SU-DHL-6 (cell line): Measurements from ENCODE around the gene ITPR1.

ENCODE experiments used
- H2AFZ ChIP-seq: fragments of 200-600 bp; sonication (generic); 2 replicates; pipeline ENCODE4 v1.6.1; 2014; ENCODE audit warnings: low read depth, mild to moderate bottlenecking, moderate library complexity, mixed read lengths, antibody characterized with exemption, low read length; ENCODE audit not compliant: severe bottlenecking
- H3F3A ChIP-seq: fragments of 200-600 bp; shearing (Covaris generic); 2 replicates; pipeline ENCODE4 v1.6.0; 2016; ENCODE audit warnings: antibody characterized with exemption, mild to moderate bottlenecking; ENCODE audit not compliant: insufficient read depth
- H3K27ac ChIP-seq: fragments of 200-600 bp; sonication (generic); 2 replicates; pipeline ENCODE4 v1.5.1; 2016; ENCODE audit warnings: low read depth, mild to moderate bottlenecking, low read length, moderate library complexity, mixed read lengths
- H3K27me3 ChIP-seq: fragments of 200-600 bp; sonication (generic), shearing (Covaris generic); 2 replicates; pipeline ENCODE4 v1.6.0; 2014; ENCODE audit warnings: mild to moderate bottlenecking, low read length
- H3K36me3 ChIP-seq: fragments of 200-600 bp; sonication (generic); 2 replicates; pipeline ENCODE4 v1.6.1; 2014; ENCODE audit warnings: mild to moderate bottlenecking, low read length, mixed read lengths
- H3K4me2 ChIP-seq: fragments of 300-600, 200-600 bp; shearing (Covaris generic), sonication (generic); 2 replicates; pipeline ENCODE4 v1.6.0; 2014; ENCODE audit warnings: low read length, low read depth, mild to moderate bottlenecking; ENCODE audit not compliant: poor library complexity, severe bottlenecking
- H3K4me3 ChIP-seq: fragments of 200-600 bp; sonication (generic); 2 replicates; pipeline ENCODE4 v1.5.1; 2014; ENCODE audit warnings: antibody characterized with exemption, low read length, mild to moderate bottlenecking, mixed read lengths; ENCODE audit not compliant: insufficient read depth, poor library complexity, severe bottlenecking
- H3K79me2 ChIP-seq: fragments of 200-600 bp; sonication (generic); 2 replicates; pipeline ENCODE4 v1.6.1; 2014; ENCODE audit warnings: mild to moderate bottlenecking, low read length, moderate library complexity; ENCODE audit not compliant: insufficient read depth
- H3K9ac ChIP-seq: fragments of 200-600 bp; sonication (generic); 2 replicates; pipeline ENCODE4 v1.7.0; 2014; ENCODE audit warnings: mild to moderate bottlenecking, low read length
- H3K9me2 ChIP-seq: fragments of 200-600 bp; sonication (generic); replicated peaks from 2 replicates; pipeline ENCODE4 v1.6.1; 2014; ENCODE audit warnings: low read length; ENCODE audit not compliant: insufficient read depth
- H3K9me3 ChIP-seq: fragments of 200-600 bp; sonication (generic); 2 replicates; pipeline ENCODE4 v1.6.1; 2014; ENCODE audit warnings: low read length, mixed read lengths; ENCODE audit not compliant: insufficient read depth
- H4K20me1 ChIP-seq: fragments of 200-600 bp; sonication (generic); 2 replicates; pipeline ENCODE4 v1.6.1; 2014; ENCODE audit warnings: low read depth, mild to moderate bottlenecking, antibody characterized with exemption, low read length, moderate library complexity, mixed read lengths
- EZH2phosphoT487 ChIP-seq: fragments of 200-600 bp; sonication (generic), shearing (Covaris generic); conservative IDR thresholded peaks from 2 replicates; pipeline ENCODE4 v1.6.1; 2018; ENCODE audit warnings: mild to moderate bottlenecking, antibody characterized with exemption, low read length, moderate library complexity, mixed read lengths
- TF ChIP-seq, protein P1 (sequence below): fragments of 200-600 bp; sonication (generic); IDR thresholded peaks from one replicate; pipeline ENCODE4 v1.5.1; 2017; ENCODE audit warnings: antibody characterized with exemption, mild to moderate bottlenecking, low read length, moderate library complexity; ENCODE audit not compliant: insufficient read depth, poor library complexity, severe bottlenecking

ITPR1 gene

DNA sequence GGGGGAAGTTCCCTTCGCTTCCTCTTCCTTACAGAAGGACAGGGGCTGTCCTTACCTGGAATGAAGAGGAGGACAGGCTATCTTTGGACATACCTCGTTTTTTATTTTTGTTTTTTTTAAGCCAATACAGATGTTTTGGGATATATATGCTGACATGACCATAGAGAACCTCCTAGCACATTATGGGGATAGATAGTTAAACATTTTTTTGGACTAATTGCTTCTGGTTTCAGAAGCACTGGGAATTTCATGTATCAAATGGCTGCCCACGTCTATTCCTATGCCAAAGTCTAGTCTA, 247.9 kb downstream of the ITPR1 start:
- H4K20me1 ChIP-seq = no peaks in the 10 kb centered on the region
- no peak overlapping the region for H2AFZ ChIP-seq
- no peak overlapping the region for H3K4me2 ChIP-seq
- TF ChIP-seq EZH2phosphoT487 = no peak
- TF ChIP-seq, protein P1, sequence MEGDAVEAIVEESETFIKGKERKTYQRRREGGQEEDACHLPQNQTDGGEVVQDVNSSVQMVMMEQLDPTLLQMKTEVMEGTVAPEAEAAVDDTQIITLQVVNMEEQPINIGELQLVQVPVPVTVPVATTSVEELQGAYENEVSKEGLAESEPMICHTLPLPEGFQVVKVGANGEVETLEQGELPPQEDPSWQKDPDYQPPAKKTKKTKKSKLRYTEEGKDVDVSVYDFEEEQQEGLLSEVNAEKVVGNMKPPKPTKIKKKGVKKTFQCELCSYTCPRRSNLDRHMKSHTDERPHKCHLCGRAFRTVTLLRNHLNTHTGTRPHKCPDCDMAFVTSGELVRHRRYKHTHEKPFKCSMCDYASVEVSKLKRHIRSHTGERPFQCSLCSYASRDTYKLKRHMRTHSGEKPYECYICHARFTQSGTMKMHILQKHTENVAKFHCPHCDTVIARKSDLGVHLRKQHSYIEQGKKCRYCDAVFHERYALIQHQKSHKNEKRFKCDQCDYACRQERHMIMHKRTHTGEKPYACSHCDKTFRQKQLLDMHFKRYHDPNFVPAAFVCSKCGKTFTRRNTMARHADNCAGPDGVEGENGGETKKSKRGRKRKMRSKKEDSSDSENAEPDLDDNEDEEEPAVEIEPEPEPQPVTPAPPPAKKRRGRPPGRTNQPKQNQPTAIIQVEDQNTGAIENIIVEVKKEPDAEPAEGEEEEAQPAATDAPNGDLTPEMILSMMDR = no peak
- no peaks in the 10 kb centered on the region for H3K27me3 ChIP-seq
- no peak overlapping the region for H3K4me3 ChIP-seq
- H3K9me3 ChIP-seq = no peaks in the 10 kb centered on the region
- no peak overlapping the region for H3K27ac ChIP-seq
- no peak overlapping the region for H3K9ac ChIP-seq
- no peaks in the 10 kb centered on the region for H3K9me2 ChIP-seq
- H3K36me3 ChIP-seq = no peaks in the 10 kb centered on the region
- no peaks in the 10 kb centered on the region for H3F3A ChIP-seq
- no peaks in the 10 kb centered on the region for H3K79me2 ChIP-seq

DNA sequence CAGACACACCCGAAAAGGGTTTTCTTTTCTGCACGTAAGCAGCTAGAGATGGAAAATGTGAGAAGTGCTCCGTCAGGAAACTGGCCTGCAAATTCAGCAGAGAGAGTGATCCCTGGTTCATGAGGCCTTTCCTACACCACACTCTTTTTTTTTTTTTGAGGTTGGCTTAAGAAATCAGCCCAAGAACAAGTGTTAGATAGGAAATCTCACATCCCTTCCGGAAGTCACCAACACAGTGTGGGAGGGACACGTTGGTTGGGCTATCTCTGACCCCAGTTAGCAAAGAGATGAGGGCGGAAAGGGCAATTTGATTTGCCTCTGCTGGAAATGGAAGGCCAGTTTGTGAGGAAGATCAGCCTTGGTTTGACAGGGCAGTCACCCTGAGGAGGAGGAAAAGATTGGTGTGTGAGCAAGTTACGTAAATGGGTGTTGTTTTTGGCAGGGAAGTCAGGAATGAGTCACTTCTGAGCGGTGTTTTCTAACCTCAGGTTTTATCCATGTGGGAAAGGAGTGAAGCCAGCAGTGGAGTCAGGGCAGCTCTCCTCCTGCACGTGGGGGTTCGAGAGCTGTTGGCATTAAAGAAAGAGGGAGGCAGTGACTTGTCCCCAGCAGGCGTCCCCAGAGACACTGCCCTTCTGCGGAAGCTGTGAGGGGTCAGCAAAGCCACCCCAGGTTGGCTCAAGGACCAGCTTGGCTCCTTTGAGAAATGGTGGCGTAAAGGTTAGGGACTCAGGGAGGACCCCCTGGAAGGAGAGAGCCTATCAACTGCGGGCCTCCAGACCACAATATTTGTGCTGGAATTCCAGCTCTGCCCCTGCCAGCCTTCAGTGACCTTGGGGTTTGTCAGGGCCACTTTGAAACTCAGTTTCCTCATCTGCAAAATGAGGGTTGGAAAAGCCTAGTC, 248.5 kb downstream of the ITPR1 start:
- H4K20me1 ChIP-seq = no peaks in the 10 kb centered on the region
- H3K79me2 ChIP-seq = no peaks in the 10 kb centered on the region
- H3F3A ChIP-seq = no peaks in the 10 kb centered on the region
- H3K9me3 ChIP-seq = no peaks in the 10 kb centered on the region
- H3K27ac ChIP-seq = no peak overlapping the region
- H2AFZ ChIP-seq = no peak overlapping the region
- no peak for TF ChIP-seq EZH2phosphoT487
- no peak overlapping the region for H3K9ac ChIP-seq
- no peak overlapping the region for H3K4me2 ChIP-seq
- no peaks in the 10 kb centered on the region for H3K27me3 ChIP-seq
- H3K4me3 ChIP-seq = no peak overlapping the region
- no peaks in the 10 kb centered on the region for H3K36me3 ChIP-seq
- no peaks in the 10 kb centered on the region for H3K9me2 ChIP-seq

GRCh38 chr3:4742359-4742758, 249.2 kb downstream of the ITPR1 start:
- Histone ChIP-seq H3K79me2 (no peaks in the 10 kb centered on the region), H2AFZ (no peak overlapping the region), H3K4me3 (no peak overlapping the region), H3K9me2 (no peaks in the 10 kb centered on the region), H3K27ac (no peak overlapping the region), H3K9ac (no peak overlapping the region), H4K20me1 (no peaks in the 10 kb centered on the region), H3K4me2 (no peak overlapping the region), H3K9me3 (no peaks in the 10 kb centered on the region), H3K36me3 (no peaks in the 10 kb centered on the region), H3K27me3 (no peaks in the 10 kb centered on the region), H3F3A (no peaks in the 10 kb centered on the region)
- TF ChIP-seq, protein P1 = no peak
- TF ChIP-seq EZH2phosphoT487 = no peak

DNA sequence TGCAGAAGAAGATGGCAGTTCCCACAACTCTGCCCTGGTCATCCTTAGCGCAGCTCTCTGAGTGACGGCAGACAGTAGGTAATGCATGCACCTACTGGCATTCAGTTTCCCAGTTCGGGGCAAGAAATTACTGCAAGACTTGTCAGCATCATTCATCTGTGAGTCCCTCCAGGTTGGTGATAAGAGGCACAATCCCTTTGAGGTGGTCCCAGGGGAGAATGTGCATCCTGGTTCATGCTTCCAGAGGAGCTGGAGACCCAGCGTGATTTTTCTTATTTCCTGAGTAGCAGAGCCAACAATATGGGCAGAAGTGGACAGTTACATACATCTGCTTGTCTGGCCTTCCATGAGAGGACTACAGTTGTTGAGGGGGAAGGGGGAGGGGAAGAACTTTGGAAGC, 250.2 kb downstream of the ITPR1 start:
- Histone ChIP-seq H4K20me1 (no peaks in the 10 kb centered on the region), H3K4me3 (no peak overlapping the region), H3K27me3 (no peaks in the 10 kb centered on the region), H3K36me3 (no peaks in the 10 kb centered on the region), H3K79me2 (no peaks in the 10 kb centered on the region), H2AFZ (no peak overlapping the region), H3K27ac (no peak overlapping the region), H3K4me2 (no peak overlapping the region), H3K9me2 (no peaks in the 10 kb centered on the region), H3F3A (no peaks in the 10 kb centered on the region), H3K9ac (no peak overlapping the region), H3K9me3 (no peaks in the 10 kb centered on the region)
- no peak for TF ChIP-seq EZH2phosphoT487
- TF ChIP-seq, protein P1 = no peak
